Testis (tissue), 2 donors: ENCODE results near the gene GTPBP4.

ENCODE experiments used
- POLR2A ChIP-seq: fragments of 450-650 bp; IDR thresholded peaks from one replicate; pipeline ENCODE4 v1.6.1; 2017; ENCODE audit warnings: antibody characterized with exemption, mild to moderate bottlenecking, moderate library complexity
- TF ChIP-seq, protein P1 (sequence below), 3 experiments: fragments of 450-650 bp in 2 of 3; fragments of 200-600 bp in 1 of 3; sonication (generic) in 1 of 3; IDR thresholded peaks; one replicate each; pipeline ENCODE4 v1.5.1; 2016 to 2019; ENCODE audit warnings: antibody characterized with exemption in 3 of 3, mild to moderate bottlenecking in 2 of 3, moderate library complexity in 1 of 3

DNA sequence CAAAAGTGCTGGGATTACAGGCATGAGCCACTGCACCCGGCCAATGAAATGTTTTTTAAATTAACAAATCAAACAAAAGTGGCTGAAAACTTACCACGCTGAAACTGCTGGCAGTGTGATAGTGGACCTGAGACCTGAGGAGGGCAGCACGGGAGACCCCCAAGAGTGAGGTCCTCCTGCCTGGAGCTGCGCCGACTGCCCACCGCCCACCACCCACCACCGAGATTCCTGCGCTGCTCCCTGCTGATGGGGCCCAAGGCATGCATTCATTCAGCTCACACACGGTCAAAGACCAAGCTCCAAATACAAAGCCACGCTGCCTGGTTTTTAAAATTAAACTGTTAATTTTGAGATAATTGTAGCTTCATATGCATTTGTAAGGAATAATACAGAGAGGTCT, 40.4 kb upstream of the GTPBP4 start:
- TF ChIP-seq, protein P1, sequence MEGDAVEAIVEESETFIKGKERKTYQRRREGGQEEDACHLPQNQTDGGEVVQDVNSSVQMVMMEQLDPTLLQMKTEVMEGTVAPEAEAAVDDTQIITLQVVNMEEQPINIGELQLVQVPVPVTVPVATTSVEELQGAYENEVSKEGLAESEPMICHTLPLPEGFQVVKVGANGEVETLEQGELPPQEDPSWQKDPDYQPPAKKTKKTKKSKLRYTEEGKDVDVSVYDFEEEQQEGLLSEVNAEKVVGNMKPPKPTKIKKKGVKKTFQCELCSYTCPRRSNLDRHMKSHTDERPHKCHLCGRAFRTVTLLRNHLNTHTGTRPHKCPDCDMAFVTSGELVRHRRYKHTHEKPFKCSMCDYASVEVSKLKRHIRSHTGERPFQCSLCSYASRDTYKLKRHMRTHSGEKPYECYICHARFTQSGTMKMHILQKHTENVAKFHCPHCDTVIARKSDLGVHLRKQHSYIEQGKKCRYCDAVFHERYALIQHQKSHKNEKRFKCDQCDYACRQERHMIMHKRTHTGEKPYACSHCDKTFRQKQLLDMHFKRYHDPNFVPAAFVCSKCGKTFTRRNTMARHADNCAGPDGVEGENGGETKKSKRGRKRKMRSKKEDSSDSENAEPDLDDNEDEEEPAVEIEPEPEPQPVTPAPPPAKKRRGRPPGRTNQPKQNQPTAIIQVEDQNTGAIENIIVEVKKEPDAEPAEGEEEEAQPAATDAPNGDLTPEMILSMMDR (IDR thresholded peaks at IDR 0.05), result no peak
- no peak for TF ChIP-seq POLR2A
